ENCODE measurements around the gene PHF2. TPM values are rescaled to one million over a fixed set of nuclear protein-coding genes. Genes with fewer than 3 reads are reported as not detected.

Gene PHF2
- total RNA-seq, 1 donor = 18.9 TPM

DNA sequence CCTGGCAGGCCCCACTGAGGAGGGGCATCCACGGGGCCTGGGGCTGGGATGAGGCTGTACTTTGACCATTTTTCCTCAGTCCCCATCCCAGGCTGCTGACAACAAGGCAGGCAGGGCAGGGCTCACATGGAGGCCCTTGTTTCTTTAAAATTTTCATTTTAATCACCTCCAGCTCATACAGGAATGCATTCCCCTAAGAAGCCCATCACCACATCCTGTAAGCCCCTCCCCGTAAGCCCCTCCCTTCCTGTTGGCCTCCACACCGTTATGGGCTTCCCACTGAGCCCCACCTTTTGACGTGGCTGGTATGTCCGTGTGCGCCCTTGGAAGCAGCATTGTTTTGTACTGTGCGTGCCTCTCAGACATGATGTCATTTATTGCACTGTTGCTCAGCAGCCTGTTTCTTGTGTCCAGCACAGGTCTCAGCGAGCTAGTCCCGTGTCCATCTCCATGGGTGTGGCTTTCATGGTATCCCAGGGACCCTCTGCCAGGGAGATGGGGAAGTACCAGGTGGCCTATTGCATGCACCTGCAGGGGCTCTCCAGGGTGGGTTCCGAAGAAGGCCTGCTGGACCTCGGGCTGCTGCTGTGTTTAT is 22.4 kb downstream of the PHF2 start:
- Histone ChIP-seq H3K4me3 (ENCODE audit: low read length) (no peak overlapping the region), H3K27me3 (ENCODE audit: insufficient read depth, low read length) (no peaks in the 10 kb centered on the region), H3K4me1 (ENCODE audit: insufficient read depth, low read length) (peaks cover 35% of the 10 kb centered on the region), H3K9me3 (ENCODE audit: low read depth, low read length) (no peaks in the 10 kb centered on the region)

DNA sequence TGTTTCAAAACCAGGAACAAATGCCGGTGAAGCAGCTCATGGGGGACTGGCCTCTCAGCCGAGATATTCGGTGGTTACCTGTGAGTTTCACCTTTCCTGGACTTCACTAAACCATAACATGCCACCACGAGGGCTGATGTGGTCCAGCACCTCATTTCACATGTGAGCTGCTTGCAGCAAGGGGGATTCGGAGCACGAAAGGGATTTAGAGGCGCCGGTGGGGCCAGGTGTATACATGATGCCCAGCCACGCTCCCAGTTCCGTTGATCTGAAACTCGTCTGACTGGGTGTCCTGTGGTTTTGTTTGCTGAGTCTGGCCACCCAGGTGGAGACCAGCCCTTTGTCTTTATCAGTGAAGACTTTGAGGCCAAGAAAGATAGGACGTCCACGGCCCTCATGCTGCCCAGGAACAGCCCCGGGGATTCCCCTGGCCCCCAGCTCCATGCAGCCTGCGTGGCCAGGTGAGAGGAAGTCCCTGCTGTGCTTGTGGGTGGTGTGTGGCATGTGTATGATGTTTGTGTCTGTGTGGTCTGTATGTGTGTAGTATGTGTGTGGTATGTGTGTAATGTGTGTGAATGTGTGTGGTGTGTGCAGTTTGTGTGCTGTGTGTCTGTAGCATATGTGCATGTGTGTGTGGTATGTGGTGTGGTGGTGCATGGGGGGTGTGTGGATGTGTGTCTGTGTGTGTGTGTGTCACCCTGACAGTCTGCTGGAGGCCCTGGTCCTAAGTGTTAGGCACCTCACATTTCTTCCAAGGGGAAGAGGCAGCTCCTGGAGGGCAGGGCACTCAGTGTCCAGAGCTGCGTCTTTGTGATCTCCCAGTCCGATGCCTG is 23.4 kb downstream of the PHF2 start:
- peaks cover 35% of the 10 kb centered on the region for H3K4me1 ChIP-seq (ENCODE audit: insufficient read depth, low read length)
- no peak overlapping the region for H3K4me3 ChIP-seq (ENCODE audit: low read length)
- H3K27me3 ChIP-seq (ENCODE audit: insufficient read depth, low read length) = no peaks in the 10 kb centered on the region
- no peaks in the 10 kb centered on the region for H3K9me3 ChIP-seq (ENCODE audit: low read depth, low read length)

DNA sequence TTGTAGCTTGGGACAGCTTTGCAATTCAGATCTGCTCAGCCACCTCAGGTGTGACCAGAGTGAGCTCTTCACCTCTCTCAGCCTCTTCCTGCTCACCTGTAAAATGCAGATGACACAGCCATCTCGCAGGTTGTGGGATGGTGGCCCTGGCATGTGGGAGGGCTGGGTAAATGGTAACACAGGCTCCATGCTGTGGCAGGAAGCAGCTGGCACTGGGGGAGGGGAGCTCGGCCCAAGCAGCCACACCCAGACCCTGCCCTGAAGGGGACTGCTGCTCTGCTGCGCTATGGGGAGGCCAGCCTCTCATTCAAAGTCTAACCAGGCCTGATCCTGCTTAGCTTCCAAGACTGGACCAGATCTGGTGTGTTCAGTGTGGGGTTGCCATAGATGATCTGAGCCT is 24.1 kb downstream of the PHF2 start:
- no peaks in the 10 kb centered on the region for H3K9me3 ChIP-seq (ENCODE audit: low read depth, low read length)
- no peak overlapping the region for H3K4me3 ChIP-seq (ENCODE audit: low read length)
- no peaks in the 10 kb centered on the region for H3K27me3 ChIP-seq (ENCODE audit: insufficient read depth, low read length)
- peaks cover 35% of the 10 kb centered on the region for H3K4me1 ChIP-seq (ENCODE audit: insufficient read depth, low read length)

DNA sequence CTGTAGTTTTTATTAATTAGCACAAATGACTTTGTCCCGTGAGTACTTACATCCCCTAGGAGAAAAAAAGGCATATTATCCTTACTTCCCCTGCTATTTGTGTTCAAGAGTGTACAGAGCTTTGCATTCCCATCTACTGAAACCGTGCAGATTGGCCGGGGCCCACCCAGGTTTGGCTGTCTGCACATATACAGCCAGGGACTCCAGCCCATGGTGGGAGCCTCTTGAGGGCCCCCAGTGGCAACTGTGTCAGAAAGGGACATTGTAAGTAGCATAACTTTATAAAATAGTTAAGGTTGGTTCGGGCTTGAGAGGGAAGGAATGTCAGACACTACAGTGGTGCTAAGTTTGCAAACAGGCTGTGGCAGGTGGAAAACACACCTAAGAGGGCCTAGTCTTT is 24.7 kb downstream of the PHF2 start:
- peaks cover 35% of the 10 kb centered on the region for H3K4me1 ChIP-seq (ENCODE audit: insufficient read depth, low read length)

DNA sequence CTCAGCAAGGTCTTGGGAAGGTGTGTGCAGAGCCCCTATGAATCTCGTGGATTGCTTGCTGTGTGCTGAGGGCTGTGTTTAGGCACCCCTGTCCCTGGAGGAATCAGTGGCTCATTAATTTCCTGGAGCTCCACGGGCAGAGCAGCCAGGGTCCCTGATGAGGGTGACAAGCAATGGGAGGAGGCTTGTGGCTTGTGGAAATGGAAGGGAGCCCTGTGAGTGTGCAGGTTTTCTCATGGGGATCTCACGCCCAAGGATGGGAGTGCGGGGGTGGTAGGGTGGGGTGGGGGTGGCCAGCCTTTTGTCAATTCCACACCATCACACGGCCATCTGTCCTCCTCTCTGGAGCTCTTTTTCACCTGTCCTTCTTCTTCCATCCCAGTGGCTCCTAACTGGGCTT is 25.3 kb downstream of the PHF2 start:
- Histone ChIP-seq H3K27me3 (ENCODE audit: insufficient read depth, low read length) (no peaks in the 10 kb centered on the region), H3K9me3 (ENCODE audit: low read depth, low read length) (no peaks in the 10 kb centered on the region), H3K4me3 (ENCODE audit: low read length) (no peak overlapping the region), H3K4me1 (ENCODE audit: insufficient read depth, low read length) (peaks cover 35% of the 10 kb centered on the region)

More for the DNA sequence above, 24.7 kb downstream of the PHF2 start:
- Histone ChIP-seq H3K4me3 (ENCODE audit: low read length) (no peak overlapping the region), H3K27me3 (ENCODE audit: insufficient read depth, low read length) (no peaks in the 10 kb centered on the region), H3K9me3 (ENCODE audit: low read depth, low read length) (no peaks in the 10 kb centered on the region)

DNA sequence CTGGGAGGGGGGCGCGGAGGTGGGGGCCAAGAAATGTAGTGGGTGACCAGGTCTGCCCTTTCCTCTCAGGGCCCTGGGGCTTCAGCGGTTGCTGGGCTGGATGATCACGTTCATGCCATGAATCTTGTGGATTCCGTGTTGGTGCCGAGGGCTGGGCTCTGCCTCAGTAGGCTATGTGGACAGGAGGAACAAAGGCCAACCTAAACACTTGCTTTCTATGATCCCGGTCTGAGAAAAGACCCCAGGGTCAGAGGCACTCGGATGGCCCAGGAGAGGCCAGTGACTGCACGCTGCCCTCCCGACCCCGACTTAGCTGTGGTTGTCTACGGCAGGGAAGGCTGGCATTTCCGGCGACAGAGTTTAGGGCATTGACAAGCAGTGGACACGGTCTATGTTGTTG is 26.6 kb downstream of the PHF2 start:
- Histone ChIP-seq H3K4me1 (ENCODE audit: insufficient read depth, low read length) (peaks cover 32% of the 10 kb centered on the region), H3K9me3 (ENCODE audit: low read depth, low read length) (no peaks in the 10 kb centered on the region), H3K27me3 (ENCODE audit: insufficient read depth, low read length) (no peaks in the 10 kb centered on the region), H3K4me3 (ENCODE audit: low read length) (no peak overlapping the region)

DNA sequence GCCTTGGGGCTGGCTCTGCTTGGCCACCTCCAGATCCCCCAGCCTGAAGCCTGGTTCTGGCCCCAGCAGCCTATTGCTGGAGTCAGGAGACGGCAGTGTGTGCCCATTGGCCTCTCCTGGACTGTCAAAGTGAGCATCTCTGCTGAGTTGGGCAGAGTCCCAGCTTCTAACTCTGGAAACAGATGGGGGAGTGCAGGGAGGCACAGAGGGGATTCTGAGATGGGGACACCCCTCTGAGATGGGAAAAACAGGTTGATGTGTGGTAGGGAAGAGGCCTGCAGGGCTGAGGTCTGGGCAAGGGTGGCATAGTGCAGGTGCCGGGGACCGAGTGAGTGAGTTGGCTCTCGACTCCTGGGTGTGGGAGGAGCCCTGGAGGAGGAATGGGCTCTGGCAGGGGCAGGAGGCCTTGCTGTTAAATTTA is 27.5 kb downstream of the PHF2 start:
- Histone ChIP-seq H3K4me3 (ENCODE audit: low read length) (no peak overlapping the region), H3K4me1 (ENCODE audit: insufficient read depth, low read length) (peaks cover 23% of the 10 kb centered on the region), H3K27me3 (ENCODE audit: insufficient read depth, low read length) (no peaks in the 10 kb centered on the region), H3K9me3 (ENCODE audit: low read depth, low read length) (peaks cover under 1% of the 10 kb centered on the region)

DNA sequence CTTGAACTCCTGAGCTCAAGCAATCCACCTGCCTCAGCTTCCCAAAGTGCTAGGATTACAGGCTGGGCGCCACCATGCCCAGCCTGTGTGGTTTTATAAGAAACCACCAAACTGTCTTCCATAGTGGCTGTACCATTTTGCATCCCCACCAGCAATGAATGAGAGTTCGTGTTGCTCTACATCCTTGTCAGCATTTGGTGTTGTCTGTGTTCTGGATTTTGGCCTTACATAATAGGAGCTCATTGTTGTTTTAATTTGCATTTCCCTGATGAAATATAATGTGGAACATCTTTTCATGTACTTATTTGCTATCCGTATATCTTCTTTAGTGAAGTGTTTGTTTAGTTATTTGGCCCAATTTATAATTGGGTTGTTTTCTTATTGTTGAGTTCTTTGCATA is 29.8 kb downstream of the PHF2 start:
- Histone ChIP-seq H3K27me3 (ENCODE audit: insufficient read depth, low read length) (no peaks in the 10 kb centered on the region), H3K9me3 (ENCODE audit: low read depth, low read length) (peaks cover 16% of the 10 kb centered on the region), H3K4me1 (ENCODE audit: insufficient read depth, low read length) (no peaks in the 10 kb centered on the region), H3K4me3 (ENCODE audit: low read length) (no peak overlapping the region)

DNA sequence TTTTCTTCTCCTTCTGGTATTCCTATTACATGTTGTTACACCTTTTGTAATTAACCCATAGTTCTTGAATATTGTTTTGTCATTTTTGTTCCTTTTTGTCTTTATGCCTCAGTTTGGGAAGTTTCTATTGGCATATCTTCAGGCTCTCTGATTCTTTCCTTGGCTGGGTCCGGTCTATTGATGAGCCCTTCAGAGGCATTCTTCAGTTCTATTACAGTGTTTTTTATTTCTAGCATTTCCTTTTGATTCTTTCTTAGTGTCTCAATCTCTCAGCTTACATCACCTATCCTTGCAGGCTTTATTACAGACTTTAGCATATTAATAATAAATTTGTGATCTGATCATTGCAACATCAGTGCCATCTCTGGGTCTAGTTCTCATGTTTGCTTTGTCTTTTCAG is 33.8 kb downstream of the PHF2 start:
- peaks cover 16% of the 10 kb centered on the region for H3K9me3 ChIP-seq (ENCODE audit: low read depth, low read length)
- no peak overlapping the region for H3K4me3 ChIP-seq (ENCODE audit: low read length)
- peaks cover 3% of the 10 kb centered on the region for H3K4me1 ChIP-seq (ENCODE audit: insufficient read depth, low read length)
- no peaks in the 10 kb centered on the region for H3K27me3 ChIP-seq (ENCODE audit: insufficient read depth, low read length)

DNA sequence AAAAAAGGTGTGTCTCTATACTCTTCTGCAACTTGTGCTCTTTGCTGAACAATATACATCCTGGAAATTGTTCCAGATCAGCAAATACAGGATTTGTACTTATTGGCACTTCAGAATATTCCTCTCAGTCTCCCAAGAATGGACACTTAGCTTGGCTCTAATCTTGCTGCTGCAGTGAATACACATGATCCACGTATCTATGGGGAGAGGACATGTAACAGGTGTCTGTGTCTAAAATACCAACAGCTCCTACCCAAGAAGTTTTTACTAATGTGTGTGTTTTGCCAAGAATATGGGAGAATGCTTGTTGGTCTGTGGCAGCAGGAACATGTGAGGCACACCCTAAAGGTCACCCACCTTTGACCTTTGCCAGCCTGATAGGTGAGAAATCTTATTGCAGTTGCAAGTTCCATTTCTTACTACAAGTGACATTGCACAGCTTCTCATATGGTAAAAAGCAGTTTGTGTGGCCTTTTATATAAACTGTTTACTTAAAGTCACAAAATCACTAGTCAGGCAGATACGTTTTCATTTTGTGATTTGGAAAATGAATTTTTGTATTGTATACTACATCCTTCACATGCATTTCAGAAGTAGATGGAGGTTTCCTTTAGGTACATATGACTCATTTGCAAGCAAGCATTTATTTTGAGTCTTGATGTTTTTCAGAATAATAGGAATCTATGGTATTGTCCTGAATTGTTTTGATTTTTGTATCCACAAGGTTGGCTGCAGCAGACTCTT is 35.8 kb downstream of the PHF2 start:
- Histone ChIP-seq H3K4me1 (ENCODE audit: insufficient read depth, low read length) (peaks cover 3% of the 10 kb centered on the region), H3K4me3 (ENCODE audit: low read length) (no peak overlapping the region), H3K9me3 (ENCODE audit: low read depth, low read length) (peaks cover 16% of the 10 kb centered on the region), H3K27me3 (ENCODE audit: insufficient read depth, low read length) (no peaks in the 10 kb centered on the region)

DNA sequence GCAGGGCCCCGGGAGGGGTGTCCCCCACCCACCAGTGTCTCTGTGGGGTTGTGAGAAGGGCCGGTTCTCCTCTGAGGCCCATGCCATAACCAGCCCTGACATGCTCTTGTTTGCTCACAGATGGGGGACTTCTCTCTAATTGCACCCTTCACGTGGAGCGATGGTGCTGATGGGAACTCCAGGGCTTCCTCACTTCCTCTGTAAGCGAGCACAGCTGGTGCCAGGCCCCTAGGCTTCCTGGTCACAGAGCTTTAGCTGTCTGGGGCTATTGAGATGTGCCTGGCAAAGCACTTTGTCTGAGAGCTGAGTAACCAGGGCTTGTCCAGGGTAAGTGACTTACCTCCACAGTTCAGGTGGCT is 36.4 kb downstream of the PHF2 start:
- Histone ChIP-seq H3K9me3 (ENCODE audit: low read depth, low read length) (peaks cover 16% of the 10 kb centered on the region), H3K4me3 (ENCODE audit: low read length) (no peak overlapping the region), H3K27me3 (ENCODE audit: insufficient read depth, low read length) (no peaks in the 10 kb centered on the region), H3K4me1 (ENCODE audit: insufficient read depth, low read length) (peaks cover 3% of the 10 kb centered on the region)

DNA sequence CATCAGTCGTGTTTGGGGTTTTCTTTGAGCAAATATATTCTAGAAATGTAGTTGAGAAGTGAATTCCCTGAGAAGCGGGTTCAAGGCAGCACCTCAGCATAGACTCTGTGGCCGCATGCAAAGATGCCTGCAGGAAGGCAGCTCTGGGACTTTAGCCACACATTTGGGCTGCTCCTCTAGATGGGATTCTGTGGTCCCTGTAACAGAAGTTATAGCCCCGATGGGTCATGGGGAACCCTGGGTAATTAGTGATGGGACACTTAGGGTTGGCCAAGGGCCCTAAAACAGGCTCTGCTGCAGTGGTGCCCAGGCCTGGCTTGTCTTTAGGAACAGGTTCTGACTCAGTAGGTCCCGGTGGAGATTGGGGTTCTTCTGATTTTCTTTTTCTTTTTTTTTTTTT is 36.8 kb downstream of the PHF2 start:
- peaks cover 3% of the 10 kb centered on the region for H3K4me1 ChIP-seq (ENCODE audit: insufficient read depth, low read length)
- no peaks in the 10 kb centered on the region for H3K27me3 ChIP-seq (ENCODE audit: insufficient read depth, low read length)
- peaks cover 16% of the 10 kb centered on the region for H3K9me3 ChIP-seq (ENCODE audit: low read depth, low read length)
- no peak overlapping the region for H3K4me3 ChIP-seq (ENCODE audit: low read length)

DNA sequence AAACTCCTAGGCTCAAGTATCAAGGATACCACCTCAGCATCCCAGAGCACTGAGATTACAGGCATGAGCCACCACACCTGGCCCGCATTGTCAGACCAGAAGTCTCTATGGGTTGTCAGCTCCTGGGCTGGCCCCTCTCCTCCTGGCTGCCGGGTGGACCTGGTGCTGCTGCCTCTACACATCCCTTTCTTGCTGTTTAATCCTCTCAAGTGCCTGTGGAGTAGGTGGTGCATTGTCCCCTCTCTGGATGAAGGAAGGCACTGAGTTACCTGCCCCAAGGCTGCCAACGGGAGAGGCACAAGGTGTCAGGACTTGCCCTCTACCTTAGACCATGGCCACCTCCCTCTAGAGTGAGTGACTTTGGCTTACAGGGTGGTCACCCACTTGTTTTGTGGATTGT is 37.4 kb downstream of the PHF2 start:
- Histone ChIP-seq H3K27me3 (ENCODE audit: insufficient read depth, low read length) (no peaks in the 10 kb centered on the region), H3K9me3 (ENCODE audit: low read depth, low read length) (peaks cover 16% of the 10 kb centered on the region), H3K4me1 (ENCODE audit: insufficient read depth, low read length) (peaks cover 3% of the 10 kb centered on the region), H3K4me3 (ENCODE audit: low read length) (no peak overlapping the region)

DNA sequence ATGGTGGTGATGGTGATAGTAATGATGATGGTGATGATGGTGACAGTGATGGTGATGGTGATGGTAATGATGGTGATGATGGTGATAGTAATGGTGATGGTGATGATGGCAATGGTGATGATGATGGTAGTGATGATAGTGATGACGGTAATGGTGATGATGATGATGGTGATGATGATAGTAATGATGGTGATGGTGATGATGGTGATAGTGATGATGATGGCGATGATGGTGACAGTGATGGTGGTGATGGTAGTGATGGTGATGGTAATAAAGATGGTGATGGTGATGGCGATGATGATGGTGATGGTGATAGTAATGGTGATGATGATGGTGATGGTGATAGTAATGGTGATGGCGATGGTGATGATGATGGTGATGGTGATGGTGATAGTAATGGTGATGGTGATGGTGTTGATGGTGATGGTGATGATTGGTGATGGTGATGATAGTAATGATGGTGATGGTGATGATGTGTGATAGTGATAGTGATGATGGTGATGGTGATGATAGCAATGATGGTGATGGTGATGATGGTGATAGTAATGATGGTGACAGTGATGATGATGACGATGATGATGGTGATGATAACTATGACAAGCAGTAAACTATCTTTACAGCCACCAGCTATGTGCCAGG is 38.6 kb downstream of the PHF2 start:
- H3K27me3 ChIP-seq (ENCODE audit: insufficient read depth, low read length) = no peaks in the 10 kb centered on the region
- peaks cover 3% of the 10 kb centered on the region for H3K4me1 ChIP-seq (ENCODE audit: insufficient read depth, low read length)
- no peak overlapping the region for H3K4me3 ChIP-seq (ENCODE audit: low read length)
- peaks cover 4% of the 10 kb centered on the region for H3K9me3 ChIP-seq (ENCODE audit: low read depth, low read length)

DNA sequence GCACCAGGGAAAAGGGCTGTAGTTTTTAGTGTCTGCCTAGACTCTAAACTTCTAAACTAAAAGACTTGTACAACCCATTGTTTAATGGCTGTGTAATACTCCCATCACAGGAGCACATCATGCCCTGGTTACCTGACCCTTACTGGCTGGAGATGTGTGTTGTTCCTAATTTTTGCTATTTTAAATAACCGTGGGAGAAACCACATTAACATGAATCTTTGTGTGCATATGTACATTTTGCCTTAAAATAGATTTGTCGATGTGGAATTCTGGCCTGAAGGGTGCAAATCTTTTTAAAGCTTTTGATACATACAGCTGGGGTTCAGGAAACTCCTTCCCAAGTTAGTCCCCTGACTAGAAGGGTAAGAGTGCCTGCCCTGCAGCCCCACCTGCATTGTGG is 39.7 kb downstream of the PHF2 start:
- H3K27me3 ChIP-seq (ENCODE audit: insufficient read depth, low read length) = no peaks in the 10 kb centered on the region

More for the DNA sequence above, 39.7 kb downstream of the PHF2 start:
- no peaks in the 10 kb centered on the region for H3K9me3 ChIP-seq (ENCODE audit: low read depth, low read length)
- H3K4me1 ChIP-seq (ENCODE audit: insufficient read depth, low read length) = peaks cover 3% of the 10 kb centered on the region
- H3K4me3 ChIP-seq (ENCODE audit: low read length) = no peak overlapping the region
